Measurements from ENCODE around the gene TIMP3. TPM values are rescaled to one million over a fixed set of nuclear protein-coding genes. Genes with fewer than 3 reads are reported as not detected.

Gene TIMP3
- total RNA-seq, 4 donors from 2014 or later: 68.1 to 381 (median 202) TPM

DNA sequence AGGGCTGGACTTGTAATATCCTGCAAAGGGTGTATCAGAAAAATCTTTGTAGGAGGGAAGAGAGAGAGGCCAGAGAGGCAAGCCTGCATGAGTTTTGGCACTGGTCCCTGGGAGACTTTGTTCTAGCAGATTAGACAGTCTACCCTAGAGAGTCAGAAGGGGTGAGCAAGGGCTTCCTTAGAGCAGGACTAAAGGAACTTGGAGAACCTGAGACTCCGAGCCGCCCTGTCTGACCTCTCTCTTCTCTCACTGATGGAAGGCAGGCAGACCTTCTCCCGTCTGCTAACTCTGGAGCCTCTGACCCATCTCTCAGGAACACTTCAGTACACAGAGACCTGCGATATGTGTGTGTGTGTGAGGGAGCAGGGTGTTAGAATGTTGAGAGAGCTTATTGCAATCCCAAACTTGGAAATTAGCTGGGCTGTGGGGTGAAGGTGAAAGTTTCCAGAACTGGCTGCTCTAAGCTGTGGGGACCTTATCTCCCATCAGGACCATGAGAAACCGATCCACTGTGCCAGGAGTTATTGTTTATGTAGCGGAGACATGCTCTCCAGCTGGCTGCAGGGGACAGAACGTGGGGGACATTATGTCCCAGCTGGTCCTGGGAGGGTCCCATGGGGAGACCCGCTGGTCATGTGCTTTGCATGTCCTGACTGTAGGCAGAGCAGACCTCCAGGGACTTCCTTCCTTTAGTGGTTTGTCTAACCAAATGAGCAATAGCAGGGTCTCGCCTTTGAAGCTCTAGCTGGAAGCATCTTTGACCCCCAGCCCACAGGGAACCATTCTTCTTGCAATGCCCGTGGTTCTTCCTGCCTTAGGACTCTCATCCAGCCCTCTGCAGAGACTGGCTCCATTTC is 51.1 kb downstream of the TIMP3 start:
- peak in 1 of 2 donors; percentile 49 for DNase-seq (ENCODE audit: low spot score in 2 of 2)

DNA sequence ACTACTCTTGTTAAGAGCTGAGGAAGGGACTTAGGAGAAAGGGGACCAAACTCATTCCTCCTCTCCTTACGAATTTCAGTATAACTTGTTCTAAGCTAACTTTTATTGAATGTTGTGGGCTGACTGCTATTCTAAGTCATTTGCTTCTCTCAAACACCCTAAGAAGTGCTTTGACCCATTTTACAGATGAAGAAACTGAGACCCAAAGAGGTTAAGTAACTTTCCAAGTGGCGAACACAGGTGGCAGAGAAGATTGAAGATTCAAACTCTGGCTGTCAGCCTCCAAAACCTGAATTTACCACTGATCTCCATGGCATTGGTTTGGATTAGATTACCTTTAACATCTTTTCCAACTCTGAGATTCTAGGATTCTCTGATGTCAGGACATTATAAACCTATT is 52.2 kb downstream of the TIMP3 start:
- DNase-seq (ENCODE audit: low spot score in 2 of 2): no peak
- intact Hi-C loops (cut with DNase I; ENCODE audit: low total_unique reads): no loop called here
- TF ChIP-seq POLR2A (IDR thresholded peaks at IDR 0.05): no peak
- TF ChIP-seq, protein P1, sequence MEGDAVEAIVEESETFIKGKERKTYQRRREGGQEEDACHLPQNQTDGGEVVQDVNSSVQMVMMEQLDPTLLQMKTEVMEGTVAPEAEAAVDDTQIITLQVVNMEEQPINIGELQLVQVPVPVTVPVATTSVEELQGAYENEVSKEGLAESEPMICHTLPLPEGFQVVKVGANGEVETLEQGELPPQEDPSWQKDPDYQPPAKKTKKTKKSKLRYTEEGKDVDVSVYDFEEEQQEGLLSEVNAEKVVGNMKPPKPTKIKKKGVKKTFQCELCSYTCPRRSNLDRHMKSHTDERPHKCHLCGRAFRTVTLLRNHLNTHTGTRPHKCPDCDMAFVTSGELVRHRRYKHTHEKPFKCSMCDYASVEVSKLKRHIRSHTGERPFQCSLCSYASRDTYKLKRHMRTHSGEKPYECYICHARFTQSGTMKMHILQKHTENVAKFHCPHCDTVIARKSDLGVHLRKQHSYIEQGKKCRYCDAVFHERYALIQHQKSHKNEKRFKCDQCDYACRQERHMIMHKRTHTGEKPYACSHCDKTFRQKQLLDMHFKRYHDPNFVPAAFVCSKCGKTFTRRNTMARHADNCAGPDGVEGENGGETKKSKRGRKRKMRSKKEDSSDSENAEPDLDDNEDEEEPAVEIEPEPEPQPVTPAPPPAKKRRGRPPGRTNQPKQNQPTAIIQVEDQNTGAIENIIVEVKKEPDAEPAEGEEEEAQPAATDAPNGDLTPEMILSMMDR (IDR thresholded peaks at IDR 0.05): no peak
- 88 to 94% methylated on average over 2 of the region's 2 CpGs for WGBS, 2 donors
- H3K4me3 ChIP-seq (ENCODE audit: low read depth, poor library complexity, severe bottlenecking): no peak overlapping the region

More for the DNA sequence above, 51.1 kb downstream of the TIMP3 start:
- 48 to 55% methylated on average over 10 of the region's 10 CpGs for WGBS, 2 donors
- TF ChIP-seq, protein P1 (IDR thresholded peaks at IDR 0.05): no peak
- no peak for TF ChIP-seq POLR2A (IDR thresholded peaks at IDR 0.05)
- no peak overlapping the region for H3K4me3 ChIP-seq (ENCODE audit: low read depth, poor library complexity, severe bottlenecking)
- intact Hi-C loops (cut with DNase I; ENCODE audit: low total_unique reads): no loop called here

DNA sequence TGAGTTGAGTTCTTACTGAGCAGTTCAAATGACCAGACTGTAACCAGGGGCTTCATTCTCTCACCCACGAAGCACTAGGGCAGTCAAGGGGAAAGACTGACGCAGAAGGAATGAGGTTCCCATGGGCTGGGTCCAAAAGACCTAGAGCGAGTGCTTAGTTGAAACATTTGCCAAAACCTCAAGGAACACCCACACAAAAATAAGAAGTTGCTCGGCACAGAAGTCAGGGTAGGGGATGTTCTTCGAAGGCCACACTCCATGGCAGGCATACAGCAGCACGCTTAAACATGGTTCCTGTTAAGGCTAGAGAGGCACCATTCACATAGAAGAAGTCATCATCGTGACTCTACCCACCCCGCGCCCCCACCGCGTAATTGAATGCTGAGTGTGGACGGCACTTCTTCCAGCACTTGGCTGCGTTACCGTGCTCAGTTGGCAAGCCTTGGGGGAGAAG is 52.9 kb downstream of the TIMP3 start:
- TF ChIP-seq, protein P1 (IDR thresholded peaks at IDR 0.05): no peak
- no peak for TF ChIP-seq POLR2A (IDR thresholded peaks at IDR 0.05)
- intact Hi-C loops (cut with DNase I; ENCODE audit: low total_unique reads): no loop called here
- DNase-seq (ENCODE audit: low spot score in 2 of 2): peak in 1 of 2 donors; percentile 90
- H3K4me3 ChIP-seq (ENCODE audit: low read depth, poor library complexity, severe bottlenecking): no peak overlapping the region
- WGBS, 2 donors: 44 to 73% methylated on average over 14 of the region's 14 CpGs

DNA sequence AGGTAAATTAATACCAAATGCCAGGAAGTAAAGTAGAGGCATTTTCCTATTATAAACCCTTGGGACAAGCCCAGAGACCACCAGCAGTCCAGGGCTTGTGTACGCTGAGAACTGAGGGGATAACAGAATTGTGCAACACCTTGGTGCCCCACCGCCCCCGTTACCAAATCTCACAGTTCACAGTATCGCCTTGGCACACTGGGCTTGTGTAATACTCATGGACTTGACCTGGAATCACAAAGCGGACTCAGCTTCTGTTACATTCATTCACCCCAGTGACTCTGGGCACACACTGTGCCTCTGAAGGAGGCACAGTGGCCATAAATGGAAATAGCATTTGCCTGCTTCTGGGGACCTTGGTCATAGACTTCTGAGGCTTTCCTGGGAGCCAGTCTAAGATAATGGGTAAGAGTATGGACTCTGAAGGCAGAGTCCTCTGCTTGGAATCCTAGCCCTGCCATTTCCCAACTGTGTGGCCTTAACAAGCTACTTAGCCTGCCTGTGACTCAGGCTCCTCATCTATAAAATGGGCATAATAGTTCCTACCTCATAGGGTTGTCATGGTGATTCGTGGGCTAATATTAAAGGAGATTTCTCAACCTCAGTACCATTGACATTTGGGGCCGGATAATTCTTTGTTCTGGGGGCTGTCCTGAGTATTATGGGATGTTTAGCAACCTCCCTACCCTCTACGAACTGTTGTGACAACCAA is 53.7 kb downstream of the TIMP3 start:
- 84 to 89% methylated on average over 8 of the region's 8 CpGs for WGBS, 2 donors

DNA sequence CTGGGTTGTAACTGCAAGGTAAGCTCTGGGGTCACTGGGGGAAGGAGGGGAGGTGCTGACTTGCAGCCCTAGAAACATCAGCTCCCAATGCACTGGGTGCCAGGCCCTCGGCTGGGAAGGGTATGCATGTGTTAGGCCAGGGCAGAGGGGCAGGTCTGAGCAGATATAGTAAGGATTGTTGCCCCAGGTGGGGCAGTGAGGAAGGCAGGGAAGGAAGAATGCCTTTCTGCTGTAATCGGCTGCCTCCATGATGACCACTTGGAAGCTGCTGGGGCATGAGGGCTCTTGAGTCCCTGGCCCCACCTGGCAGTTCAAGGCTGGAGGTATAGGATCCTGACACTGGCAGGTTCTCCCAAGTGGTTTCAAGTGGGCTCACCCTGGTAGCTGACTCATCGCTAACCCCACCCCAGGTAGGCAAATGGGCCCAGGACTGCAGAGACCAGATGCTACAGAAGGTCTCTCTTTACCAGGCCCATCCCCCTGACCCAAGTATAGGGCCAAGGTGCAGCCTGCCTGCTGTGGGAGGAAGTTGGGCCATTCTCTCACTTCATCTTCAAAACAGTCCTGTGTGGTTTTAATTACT is 56.7 kb downstream of the TIMP3 start:
- TF ChIP-seq, protein P1 (IDR thresholded peaks at IDR 0.05): no peak
- TF ChIP-seq POLR2A (IDR thresholded peaks at IDR 0.05): no peak
- 58 to 67% methylated on average over 3 of the region's 3 CpGs for WGBS, 2 donors
- intact Hi-C loops (cut with DNase I; ENCODE audit: low total_unique reads): no loop called here
- DNase-seq (ENCODE audit: low spot score in 2 of 2): no peak
- no peak overlapping the region for H3K4me3 ChIP-seq (ENCODE audit: low read depth, poor library complexity, severe bottlenecking)

More for the DNA sequence above, 53.7 kb downstream of the TIMP3 start:
- H3K4me3 ChIP-seq (ENCODE audit: low read depth, poor library complexity, severe bottlenecking): no peak overlapping the region
- intact Hi-C loops (cut with DNase I; ENCODE audit: low total_unique reads): no loop called here
- DNase-seq (ENCODE audit: low spot score in 2 of 2): no peak
- TF ChIP-seq POLR2A (IDR thresholded peaks at IDR 0.05): no peak
- TF ChIP-seq, protein P1 (IDR thresholded peaks at IDR 0.05): no peak

Measured in lower leg skin (tissue), 4 donors.